ENCODE results near the gene FIGN. TPM values are rescaled to one million over a fixed set of nuclear protein-coding genes. Genes with fewer than 3 reads are reported as not detected.

FIGN gene
- total and polyA plus RNA-seq, 9 of the 15 experiments (the other 6 are each of a cell fraction or from before 2014, with no cell fraction given): 0.02 TPM; not detected in 8

DNA sequence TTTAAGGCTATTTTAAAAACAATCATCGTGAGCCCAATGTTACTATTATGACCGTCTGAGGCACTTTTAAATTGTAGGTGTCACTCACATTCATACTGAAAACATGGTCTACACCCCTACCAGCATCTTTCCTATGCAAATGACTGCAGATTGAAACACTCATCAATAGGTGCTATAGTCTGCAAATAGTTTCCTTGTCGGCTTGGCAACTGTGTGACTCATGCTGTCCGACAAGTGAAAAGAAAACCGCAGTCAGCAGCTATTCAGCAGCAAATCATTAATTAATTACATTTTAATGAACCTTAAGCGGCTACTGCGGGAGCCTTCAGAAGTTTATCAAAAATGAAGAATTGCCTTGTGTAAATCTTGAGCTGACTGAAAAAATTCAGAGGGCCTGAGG, 134.4 kb downstream of the FIGN start:
- no peak overlapping the region for H2AFZ ChIP-seq (ENCODE audit: low read depth, low read length)
- CTCF ChIA-PET (ENCODE audit: low intra/inter-chr PET ratio): no interaction called here
- POLR2A ChIA-PET: no interaction called here
- H3K9me1 ChIP-seq (ENCODE audit: control insufficient read depth, insufficient read depth, low read length): no peaks in the 10 kb centered on the region
- intact Hi-C loops (cut with micrococcal nuclease): no loop called here
- ATAC-seq: no peak
- H3K4me1 ChIP-seq (replicated peaks in 1 of 2; ENCODE audit: control insufficient read depth in 2 of 2, insufficient read depth in 2 of 2, low read length in 2 of 2): no peaks in the 10 kb centered on the region
- DNase-seq (ENCODE audit: extremely low read depth in 1 of 4, low spot score in 3 of 4): no peak
- WGBS (ENCODE audit: insufficient coverage, low coverage, missing lambda C conversion rate): 3% methylated on average over 7 of the region's 7 CpGs
- no peak overlapping the region for H3K9ac ChIP-seq (ENCODE audit: insufficient read depth in 1 of 2, low read depth in 2 of 2, low read length in 2 of 2)
- H3K79me2 ChIP-seq (ENCODE audit: control insufficient read depth, insufficient read depth, low read length): no peaks in the 10 kb centered on the region
- H3K27ac ChIP-seq (ENCODE audit: extremely low read depth, low read depth, low read length): no peak overlapping the region
- H3K36me3 ChIP-seq (ENCODE audit: control insufficient read depth, insufficient read depth, low read length): no peaks in the 10 kb centered on the region
- no peak overlapping the region for H3K4me2 ChIP-seq (ENCODE audit: insufficient read depth, low read length)
- H4K20me1 ChIP-seq (replicated peaks; ENCODE audit: control insufficient read depth, insufficient read depth, low read length): no peaks in the 10 kb centered on the region
- H3K9me3 ChIP-seq (replicated peaks; ENCODE audit: control insufficient read depth, insufficient read depth, low read depth, low read length): 0 out of 2 replicates have a peak, but pooled peaks cover 2% of the 10 kb centered on the region
- FAIRE-seq: no peak
- H3K27me3 ChIP-seq (ENCODE audit: control insufficient read depth in 2 of 2, insufficient read depth in 2 of 2, low read length in 2 of 2): no peaks in the 10 kb centered on the region
- BruUV-seq (replicated peaks): no TSS peak
- no peak overlapping the region for H3K4me3 ChIP-seq
- in situ Hi-C loops (cut with MboI): no loop called here
- TF ChIP-seq MYBL2 (IDR thresholded peaks at IDR 0.05; ENCODE audit: low read depth) (no peak), MYBL2 (CRISPR knock-in tag; IDR thresholded peaks at IDR 0.05; ENCODE audit: borderline replicate concordance) (no peak), ZNF134 (CRISPR knock-in tag; conservative IDR thresholded peaks at IDR 0.05) (no peak), CREB1 (IDR thresholded peaks at IDR 0.05) (no peak), CREB1 (CRISPR knock-in tag; IDR thresholded peaks at IDR 0.05) (no peak), SMARCA4 (IDR thresholded peaks at IDR 0.05) (no peak), ZNF274 (IDR thresholded peaks at IDR 0.05; ENCODE audit: borderline replicate concordance, low read depth, low read length) (no peak), SMC3 (conservative IDR thresholded peaks at IDR 0.05; ENCODE audit: insufficient read depth, low read depth, low read length) (no peak), TAL1 (IDR thresholded peaks at IDR 0.05) (no peak), SIN3A (IDR thresholded peaks at IDR 0.05; ENCODE audit: borderline replicate concordance in 2 of 2, control insufficient read depth in 1 of 2, low read depth in 2 of 2, low read length in 2 of 2) (no peak), HES1 (IDR thresholded peaks at IDR 0.05; ENCODE audit: low read depth) (no peak)

Measured in K562 (cell line).